WTC11 (cell line): ENCODE data around the gene SPINK8. TPM values are rescaled to one million over a fixed set of nuclear protein-coding genes. Genes with fewer than 3 reads are reported as not detected.

Experiments used
- ATAC-seq: fragments of 200-7000 bp; cut with Tn5 transposase; 2 replicates; pipeline ENCODE4 v1.10.0; 2021; ENCODE audit warnings: mild to moderate bottlenecking, moderate library complexity
- CTCF ChIA-PET: fragments of 300-600 bp; sonication (Branson Sonifier 250); formaldehyde crosslinking; loops from one replicate; lab custom pipeline; 2021; ENCODE audit warnings: antibody characterized with exemption; lab: Charles Lee
- POLR2A ChIA-PET: fragments of 350-600 bp; sonication (Branson Sonifier 250); formaldehyde crosslinking; loops from one replicate; lab custom pipeline; 2021; ENCODE audit warnings: antibody characterized with exemption; lab: Charles Lee
- DNase-seq: peaks from one replicate; pipeline ENCODE4 v3.0.0; 2021; ENCODE audit warnings: low spot score
- H3K27ac Mint-ChIP-seq: 2 replicates; pipeline ENCODE4 v1.8.0; 2021; ENCODE audit warnings: mixed read lengths
- H3K27me3 Mint-ChIP-seq: 2 replicates; pipeline ENCODE4 v1.8.0; 2021; ENCODE audit warnings: low read depth, mild to moderate bottlenecking, moderate library complexity, mixed read lengths
- H3K36me3 Mint-ChIP-seq: 2 replicates; pipeline ENCODE4 v1.8.0; 2021; ENCODE audit warnings: mixed read lengths
- H3K4me1 Mint-ChIP-seq: 2 replicates; pipeline ENCODE4 v1.8.0; 2022; ENCODE audit warnings: mixed read lengths
- H3K4me3 Mint-ChIP-seq: 2 replicates; pipeline ENCODE4 v1.8.0; 2021; ENCODE audit warnings: mild to moderate bottlenecking, moderate library complexity, mixed read lengths
- H3K9me3 Mint-ChIP-seq: 2 replicates; pipeline ENCODE4 v1.8.0; 2021; ENCODE audit warnings: mixed read lengths
- AR ChIP-seq: fragments of 250-450 bp; sonication (Bioruptor Pico); IDR thresholded peaks from 2 replicates; pipeline ENCODE4 v1.9.0; 2021; ENCODE audit warnings: mild to moderate bottlenecking
- ATF3 ChIP-seq: sonication (generic); formaldehyde crosslinking; conservative IDR thresholded peaks from 2 replicates; pipeline ENCODE4 v1.8.1; 2022; ENCODE audit warnings: mild to moderate bottlenecking, missing genetic modification reagents
- E2F1 ChIP-seq: sonication (generic); formaldehyde crosslinking; IDR thresholded peaks from 2 replicates; pipeline ENCODE4 v1.8.0; 2022; ENCODE audit warnings: mild to moderate bottlenecking, missing genetic modification reagents
- E2F5 ChIP-seq: sonication (generic); formaldehyde crosslinking; IDR thresholded peaks from 2 replicates; pipeline ENCODE4 v1.8.1; 2022; ENCODE audit warnings: mild to moderate bottlenecking, moderate library complexity, missing genetic modification reagents
- ELF4 ChIP-seq: sonication (generic); formaldehyde crosslinking; IDR thresholded peaks from 2 replicates; pipeline ENCODE4 v1.8.1; 2022; ENCODE audit warnings: low read depth, mild to moderate bottlenecking, moderate library complexity, missing genetic modification reagents
- ERG ChIP-seq: fragments of 250-450 bp; sonication (Bioruptor Pico); IDR thresholded peaks from 2 replicates; pipeline ENCODE4 v1.8.0; 2021; ENCODE audit warnings: mild to moderate bottlenecking
- HMGXB4 ChIP-seq: sonication (generic); formaldehyde crosslinking; IDR thresholded peaks from 2 replicates; pipeline ENCODE4 v1.8.1; 2023; ENCODE audit warnings: mild to moderate bottlenecking, moderate library complexity, missing genetic modification reagents
- OVOL2 ChIP-seq: fragments of 250-450 bp; sonication (Bioruptor Pico); IDR thresholded peaks from 2 replicates; pipeline ENCODE4 v1.9.0; 2021; ENCODE audit warnings: mild to moderate bottlenecking, borderline replicate concordance
- PRRX2 ChIP-seq: fragments of 250-450 bp; sonication (Bioruptor Pico); IDR thresholded peaks from 2 replicates; pipeline ENCODE4 v1.8.0; 2021; ENCODE audit warnings: mild to moderate bottlenecking
- RORB ChIP-seq: fragments of 250-450 bp; sonication (Bioruptor Pico); IDR thresholded peaks from 2 replicates; pipeline ENCODE4 v1.9.0; 2021; ENCODE audit warnings: mild to moderate bottlenecking
- TCF7 ChIP-seq: sonication (generic); formaldehyde crosslinking; IDR thresholded peaks from 2 replicates; pipeline ENCODE4 v1.8.0; 2022; ENCODE audit warnings: mild to moderate bottlenecking, low read depth, missing genetic modification reagents, moderate library complexity
- USF1 ChIP-seq: sonication (generic); formaldehyde crosslinking; IDR thresholded peaks from 2 replicates; pipeline ENCODE4 v1.8.0; 2022; ENCODE audit warnings: mild to moderate bottlenecking, missing genetic modification reagents
- ZBTB21 ChIP-seq: sonication (generic); formaldehyde crosslinking; IDR thresholded peaks from 2 replicates; pipeline ENCODE4 v1.8.1; 2023; ENCODE audit warnings: mild to moderate bottlenecking, missing genetic modification reagents, borderline replicate concordance
- ZNF425 ChIP-seq: fragments of 250-450 bp; sonication (Bioruptor Pico); conservative IDR thresholded peaks from 2 replicates; pipeline ENCODE4 v1.9.0; 2021; ENCODE audit warnings: mild to moderate bottlenecking
- total RNA-seq: library from RNA; stranded (reverse); gene quantifications from 3 replicates; pipeline ENCODE4 v1.2.3, GENCODE V29; 2021

Gene SPINK8
- total RNA-seq, 1 experiment from 2014 or later, result not detected

- TF ChIP-seq E2F5 (no peak), TCF7 (CRISPR knock-in tag) (no peak), HMGXB4 (no peak), USF1 (CRISPR knock-in tag) (no peak), ATF3 (no peak), E2F1 (CRISPR knock-in tag) (no peak), AR (no peak), ELF4 (CRISPR knock-in tag) (no peak)
These were observed 54.4 kb downstream of the SPINK8 start (continued) for GRCh38 chr3:48278884-48279559.

GRCh38 chr3:48276911-48277641 is 56.4 kb downstream of the SPINK8 start:
- Mint-ChIP-seq H3K36me3 (peaks cover 35% of the 10 kb centered on the region), H3K27me3 (no peaks in the 10 kb centered on the region), H3K4me3 (peak overlapping the region; percentile 18), H3K4me1 (peaks cover 55% of the 10 kb centered on the region), H3K27ac (peak overlapping the region; percentile 66; the same call in 1 of the 2 replicates), H3K9me3 (peaks cover 10% of the 10 kb centered on the region)
- ChIA-PET POLR2A (interaction anchor here (1.1 kb wide), 1 partner anchor 88 kb away, joined by 4 read pairs; no protein-coding TSS in a partner anchor), CTCF (interaction anchor here (0.7 to 4.7 kb wide), 9 partner anchors 8 to 272 kb away, joined by 3 to 56 read pairs (median 4); partner anchors contain the start of gene NME6)
- DNase-seq (no peak), ATAC-seq (peak; percentile 7; the same call in 1 of the 2 replicates)
- TF ChIP-seq ZBTB21 (CRISPR knock-in tag) (no peak), ZNF425 (CRISPR knock-in tag) (no peak), PRRX2 (0 out of 2 replicates have a peak, but pooled peaks have one; percentile 21), RORB (CRISPR knock-in tag) (no peak), ERG (CRISPR knock-in tag) (0 out of 2 replicates have a peak, but pooled peaks have one; percentile 30), OVOL2 (no peak)
